ENCODE results near the gene STXBP5.

GRCh38 chr6:147282566-147282959, 78.3 kb downstream of the STXBP5 start:
- TF ChIP-seq CTCF (IDR thresholded peaks at IDR 0.05; ENCODE audit: low read length): no peak
- no peak for TF ChIP-seq EZH2 (IDR thresholded peaks at IDR 0.05; ENCODE audit: borderline replicate concordance, low read length)
